PFSK-1 (cell line): ENCODE results near the gene TARS2.

ENCODE experiments used
- FOXP2 ChIP-seq: optimal IDR thresholded peaks from 2 replicates; pipeline ENCODE3; 2011; ENCODE audit warnings: borderline replicate concordance, control low read depth, inconsistent platforms; ENCODE audit not compliant: insufficient read depth; ENCODE audit errors: extremely low read length, extremely low read depth
- POLR2AphosphoS5 ChIP-seq: IDR thresholded peaks from 2 replicates; pipeline ENCODE4 v1.6.1; 2012; ENCODE audit warnings: low read depth, mild to moderate bottlenecking, control low read depth, low read length, moderate library complexity
- REST ChIP-seq, 2 experiments: IDR thresholded peaks; 2 replicates each; pipeline versions ENCODE4 v1.6.1 to v1.8.0; 2011 to 2012; ENCODE audit warnings: low read depth in 2 of 2, low read length in 2 of 2, control low read depth in 1 of 2, inconsistent platforms in 1 of 2, mild to moderate bottlenecking in 1 of 2, moderate library complexity in 1 of 2; ENCODE audit not compliant: insufficient read depth in 1 of 2
- SIN3A ChIP-seq: IDR thresholded peaks from 2 replicates; pipeline ENCODE4 v1.6.1; 2012; ENCODE audit warnings: mild to moderate bottlenecking, low read length, moderate library complexity, borderline replicate concordance; ENCODE audit not compliant: insufficient read depth
- TAF1 ChIP-seq: IDR thresholded peaks from 2 replicates; pipeline ENCODE4 v1.6.1; 2012; ENCODE audit warnings: low read length, control low read depth, borderline replicate concordance; ENCODE audit not compliant: insufficient read depth

Gene TARS2

GRCh38 chr1:150479927-150480352 is 7.3 kb upstream of the TARS2 start:
- no peak for TF ChIP-seq TAF1
- TF ChIP-seq POLR2AphosphoS5, result no peak
- TF ChIP-seq FOXP2, result no peak
- TF ChIP-seq SIN3A, result no peak
- no peak for TF ChIP-seq REST (IDR thresholded peaks at IDR 0.05; ENCODE audit: insufficient read depth in 1 of 2, low read depth in 2 of 2, low read length in 2 of 2)

- TF ChIP-seq POLR2AphosphoS5, result no peak
- no peak for TF ChIP-seq FOXP2
- no peak for TF ChIP-seq REST (IDR thresholded peaks at IDR 0.05; ENCODE audit: insufficient read depth in 1 of 2, low read depth in 2 of 2, low read length in 2 of 2)
- TF ChIP-seq SIN3A, result no peak
- no peak for TF ChIP-seq TAF1
Observed at GRCh38 chr1:150484431-150484830, 2.8 kb upstream of the TARS2 start.

GRCh38 chr1:150484861-150485260 is 2.4 kb upstream of the TARS2 start:
- TF ChIP-seq FOXP2, result no peak
- TF ChIP-seq POLR2AphosphoS5, result no peak
- no peak for TF ChIP-seq TAF1
- TF ChIP-seq SIN3A, result no peak
- no peak for TF ChIP-seq REST (IDR thresholded peaks at IDR 0.05; ENCODE audit: insufficient read depth in 1 of 2, low read depth in 2 of 2, low read length in 2 of 2)

- TF ChIP-seq TAF1 (no peak), REST (IDR thresholded peaks at IDR 0.05; ENCODE audit: insufficient read depth in 1 of 2, low read depth in 2 of 2, low read length in 2 of 2) (no peak), SIN3A (no peak), POLR2AphosphoS5 (no peak), FOXP2 (no peak)
Observed at GRCh38 chr1:150487763-150488115, 520 bp downstream of the TARS2 start.

- TF ChIP-seq TAF1 (no peak), FOXP2 (no peak), SIN3A (no peak), REST (IDR thresholded peaks at IDR 0.05; ENCODE audit: insufficient read depth in 1 of 2, low read depth in 2 of 2, low read length in 2 of 2) (no peak)
Observed at GRCh38 chr1:150493175-150493574, 6.0 kb downstream of the TARS2 start.
